ENCODE data around the gene MARS1.

DNA sequence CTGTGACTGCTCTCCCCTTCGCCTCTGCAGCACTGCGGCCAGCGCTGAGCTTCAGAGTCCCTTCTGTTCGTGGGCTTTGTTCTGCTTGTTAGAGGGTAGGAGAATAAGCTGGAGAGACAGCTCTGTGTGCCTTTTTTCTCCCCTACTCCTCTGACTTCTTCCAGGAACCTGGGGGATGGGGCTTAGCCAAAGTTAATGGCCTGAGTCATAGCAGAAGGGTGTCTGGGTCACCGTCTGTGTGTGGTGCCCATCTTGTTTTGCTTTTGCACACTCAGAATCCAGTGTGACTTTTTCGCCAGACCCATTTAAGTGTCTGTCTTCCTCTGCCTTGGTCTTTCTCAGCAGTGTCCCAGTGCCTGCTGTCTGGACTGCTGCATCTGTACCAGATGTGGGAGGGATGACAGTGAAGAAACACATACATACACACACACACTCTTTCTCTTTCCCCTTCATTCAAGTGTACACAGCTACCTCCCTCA lies 65.0 kb downstream of the MARS1 start:
- TF ChIP-seq POLR2A (IDR thresholded peaks at IDR 0.05) (no peak), POLR2AphosphoS5 (IDR thresholded peaks at IDR 0.05) (no peak), EP300 (IDR thresholded peaks at IDR 0.05) (no peak)
- TF ChIP-seq, protein P1, sequence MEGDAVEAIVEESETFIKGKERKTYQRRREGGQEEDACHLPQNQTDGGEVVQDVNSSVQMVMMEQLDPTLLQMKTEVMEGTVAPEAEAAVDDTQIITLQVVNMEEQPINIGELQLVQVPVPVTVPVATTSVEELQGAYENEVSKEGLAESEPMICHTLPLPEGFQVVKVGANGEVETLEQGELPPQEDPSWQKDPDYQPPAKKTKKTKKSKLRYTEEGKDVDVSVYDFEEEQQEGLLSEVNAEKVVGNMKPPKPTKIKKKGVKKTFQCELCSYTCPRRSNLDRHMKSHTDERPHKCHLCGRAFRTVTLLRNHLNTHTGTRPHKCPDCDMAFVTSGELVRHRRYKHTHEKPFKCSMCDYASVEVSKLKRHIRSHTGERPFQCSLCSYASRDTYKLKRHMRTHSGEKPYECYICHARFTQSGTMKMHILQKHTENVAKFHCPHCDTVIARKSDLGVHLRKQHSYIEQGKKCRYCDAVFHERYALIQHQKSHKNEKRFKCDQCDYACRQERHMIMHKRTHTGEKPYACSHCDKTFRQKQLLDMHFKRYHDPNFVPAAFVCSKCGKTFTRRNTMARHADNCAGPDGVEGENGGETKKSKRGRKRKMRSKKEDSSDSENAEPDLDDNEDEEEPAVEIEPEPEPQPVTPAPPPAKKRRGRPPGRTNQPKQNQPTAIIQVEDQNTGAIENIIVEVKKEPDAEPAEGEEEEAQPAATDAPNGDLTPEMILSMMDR (IDR thresholded peaks at IDR 0.05): no peak

Data from stomach (tissue), 4 donors.